Lower leg skin (tissue), 3 donors: Measurements from ENCODE around the gene AKAP12.

Experiments used
- POLR2A ChIP-seq, 2 donors: fragments of 450-650 bp; IDR thresholded peaks; one replicate each; pipeline ENCODE4 v1.6.1; 2016 to 2017; ENCODE audit warnings: antibody characterized with exemption in 2 of 2, mild to moderate bottlenecking in 1 of 2, moderate library complexity in 1 of 2
- TF ChIP-seq, protein P1 (sequence below), 3 donors: fragments of 450-650 bp; IDR thresholded peaks; one replicate each; pipeline ENCODE4 v1.5.1; 2016; ENCODE audit warnings: antibody characterized with exemption in 3 of 3, mild to moderate bottlenecking in 3 of 3, moderate library complexity in 2 of 3

DNA sequence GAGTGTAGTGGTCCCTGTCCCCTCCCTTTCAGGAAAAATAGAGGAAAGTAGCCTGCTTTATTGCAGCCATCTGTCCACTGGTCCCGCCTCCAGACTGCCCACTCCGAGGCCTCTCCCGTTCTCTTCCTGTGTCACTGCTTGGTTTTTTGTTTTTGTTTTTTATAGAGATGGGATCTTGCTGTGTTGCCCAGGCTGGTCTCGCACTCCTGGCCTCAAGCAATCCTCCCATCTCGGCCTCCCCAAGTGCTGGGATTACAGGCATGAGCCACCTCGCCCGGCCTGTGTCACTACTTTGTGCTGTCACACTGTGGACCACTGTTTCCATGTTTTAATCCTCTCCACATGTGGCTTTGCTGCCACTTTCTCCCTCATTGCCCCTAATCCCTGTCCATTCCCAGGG lies 80.4 kb downstream of the AKAP12 start:
- TF ChIP-seq, protein P1, sequence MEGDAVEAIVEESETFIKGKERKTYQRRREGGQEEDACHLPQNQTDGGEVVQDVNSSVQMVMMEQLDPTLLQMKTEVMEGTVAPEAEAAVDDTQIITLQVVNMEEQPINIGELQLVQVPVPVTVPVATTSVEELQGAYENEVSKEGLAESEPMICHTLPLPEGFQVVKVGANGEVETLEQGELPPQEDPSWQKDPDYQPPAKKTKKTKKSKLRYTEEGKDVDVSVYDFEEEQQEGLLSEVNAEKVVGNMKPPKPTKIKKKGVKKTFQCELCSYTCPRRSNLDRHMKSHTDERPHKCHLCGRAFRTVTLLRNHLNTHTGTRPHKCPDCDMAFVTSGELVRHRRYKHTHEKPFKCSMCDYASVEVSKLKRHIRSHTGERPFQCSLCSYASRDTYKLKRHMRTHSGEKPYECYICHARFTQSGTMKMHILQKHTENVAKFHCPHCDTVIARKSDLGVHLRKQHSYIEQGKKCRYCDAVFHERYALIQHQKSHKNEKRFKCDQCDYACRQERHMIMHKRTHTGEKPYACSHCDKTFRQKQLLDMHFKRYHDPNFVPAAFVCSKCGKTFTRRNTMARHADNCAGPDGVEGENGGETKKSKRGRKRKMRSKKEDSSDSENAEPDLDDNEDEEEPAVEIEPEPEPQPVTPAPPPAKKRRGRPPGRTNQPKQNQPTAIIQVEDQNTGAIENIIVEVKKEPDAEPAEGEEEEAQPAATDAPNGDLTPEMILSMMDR (IDR thresholded peaks at IDR 0.05), result no peak
- no peak for TF ChIP-seq POLR2A (IDR thresholded peaks at IDR 0.05)
